ENCODE measurements around the gene R3HDM2.

GRCh38 chr12:57416039-57416996, 14.5 kb downstream of the R3HDM2 start:
- no peak for TF ChIP-seq GATA2 (IDR thresholded peaks at IDR 0.05; ENCODE audit: low read depth, low read length)
- no peak for TF ChIP-seq GATA3 (IDR thresholded peaks at IDR 0.05; ENCODE audit: low read depth, low read length)

All from SH-SY5Y (cell line).